HEK293 (cell line): ENCODE data around the gene GUCA1A.

Source experiments
- CTCF ChIA-PET: fragments of 350-600 bp; formaldehyde crosslinking; extraction: SDS; loops from one replicate; lab custom pipeline; 2021; ENCODE audit warnings: antibody characterized with exemption; lab: Yijun Ruan, JAX
- POLR2A ChIA-PET: fragments of 300-600 bp; formaldehyde crosslinking; extraction: SDS; loops from one replicate; lab custom pipeline; 2020; ENCODE audit warnings: antibody characterized with exemption, inconsistent platforms; lab: Yijun Ruan, JAX
- H3K27ac ChIP-seq: fragments of 200-500 bp; sonication (Bioruptor generic); 2 replicates; pipeline ENCODE4 v1.5.1; 2014; ENCODE audit warnings: low read depth, low read length, control low read depth, inconsistent platforms; ENCODE audit errors: extremely low read depth
- H3K36me3 ChIP-seq, 2 experiments: fragments of 200-500 bp in 1 of 2; sonication (Bioruptor generic) in 1 of 2; 1 replicate in 1 of 2; 2 replicates in 1 of 2; pipeline ENCODE4 v1.5.1; 2014 to 2017; ENCODE audit warnings: inconsistent platforms in 2 of 2, low read length in 2 of 2; ENCODE audit not compliant: control insufficient read depth in 2 of 2, insufficient read depth in 1 of 2
- H3K4me1 ChIP-seq: fragments of 200-500 bp; sonication (Bioruptor generic); 2 replicates; pipeline ENCODE4 v1.5.1; 2014; ENCODE audit warnings: mild to moderate bottlenecking, low read length, inconsistent platforms; ENCODE audit not compliant: control insufficient read depth, insufficient read depth
- H3K4me3 ChIP-seq: 2 replicates; pipeline ENCODE4 v1.5.1; 2011; ENCODE audit warnings: low read depth, mild to moderate bottlenecking, control low read depth, low read length, moderate library complexity
- H3K9me3 ChIP-seq: fragments of 200-500 bp; sonication (Bioruptor generic); 2 replicates; pipeline ENCODE4 v1.5.1; 2014; ENCODE audit warnings: low read depth, low read length, inconsistent platforms; ENCODE audit not compliant: control insufficient read depth, insufficient read depth
- BCL11A ChIP-seq: fragments of 450-650 bp; formaldehyde crosslinking; IDR thresholded peaks from 2 replicates; pipeline ENCODE4 v1.5.1; 2016; ENCODE audit warnings: low read depth, missing biosample characterization, missing genetic modification characterization
- SP2 ChIP-seq: fragments of 450-650 bp; formaldehyde crosslinking; IDR thresholded peaks from 2 replicates; pipeline ENCODE4 v1.5.1; 2016; ENCODE audit warnings: missing biosample characterization, missing genetic modification characterization
- TRIM28 ChIP-seq: IDR thresholded peaks from 2 replicates; pipeline ENCODE4 v1.6.1; 2011; ENCODE audit warnings: low read length, control low read depth, borderline replicate concordance
- ZBTB11 ChIP-seq: fragments of 450-650 bp; formaldehyde crosslinking; conservative IDR thresholded peaks from 2 replicates; pipeline ENCODE4 v1.5.1; 2016; ENCODE audit warnings: low read depth, missing biosample characterization, missing genetic modification characterization
- ZBTB49 ChIP-seq: fragments of 450-650 bp; formaldehyde crosslinking; IDR thresholded peaks from 2 replicates; pipeline ENCODE4 v1.5.1; 2016; ENCODE audit warnings: missing biosample characterization, missing genetic modification characterization, low read depth
- ZBTB7A ChIP-seq: fragments of 450-650 bp; formaldehyde crosslinking; IDR thresholded peaks from 2 replicates; pipeline ENCODE4 v1.5.1; 2016; ENCODE audit warnings: low read depth, missing biosample characterization, missing genetic modification characterization
- ZNF16 ChIP-seq: fragments of 450-650 bp; formaldehyde crosslinking; IDR thresholded peaks from 2 replicates; pipeline ENCODE4 v1.5.1; 2016; ENCODE audit warnings: low read depth, missing biosample characterization, missing genetic modification characterization
- ZNF26 ChIP-seq: fragments of 450-650 bp; formaldehyde crosslinking; IDR thresholded peaks from 2 replicates; pipeline ENCODE4 v1.5.1; 2016; ENCODE audit warnings: missing biosample characterization, missing genetic modification characterization
- ZNF302 ChIP-seq: fragments of 450-650 bp; formaldehyde crosslinking; IDR thresholded peaks from 2 replicates; pipeline ENCODE4 v1.5.1; 2016; ENCODE audit warnings: missing biosample characterization, missing genetic modification characterization, low read depth
- ZNF324 ChIP-seq: fragments of 450-650 bp; formaldehyde crosslinking; IDR thresholded peaks from 2 replicates; pipeline ENCODE4 v1.5.1; 2016; ENCODE audit warnings: missing biosample characterization, missing genetic modification characterization
- ZNF416 ChIP-seq: fragments of 450-650 bp; formaldehyde crosslinking; IDR thresholded peaks from 2 replicates; pipeline ENCODE4 v1.5.1; 2016; ENCODE audit warnings: missing biosample characterization, missing genetic modification characterization
- ZNF514 ChIP-seq: fragments of 450-650 bp; formaldehyde crosslinking; IDR thresholded peaks from 2 replicates; pipeline ENCODE4 v1.5.1; 2016; ENCODE audit warnings: missing biosample characterization, missing genetic modification characterization
- ZNF549 ChIP-seq: fragments of 450-650 bp; IDR thresholded peaks from 2 replicates; pipeline ENCODE4 v1.5.1; 2018; ENCODE audit warnings: missing biosample characterization, missing genetic modification characterization, mild to moderate bottlenecking, inconsistent platforms, moderate library complexity
- ZNF561 ChIP-seq: fragments of 450-650 bp; IDR thresholded peaks from 2 replicates; pipeline ENCODE4 v1.5.1; 2018; ENCODE audit warnings: missing biosample characterization, missing genetic modification characterization, borderline replicate concordance
- ZNF580 ChIP-seq: fragments of 450-650 bp; formaldehyde crosslinking; IDR thresholded peaks from 2 replicates; pipeline ENCODE4 v1.5.1; 2016; ENCODE audit warnings: missing biosample characterization, missing genetic modification characterization
- ZNF639 ChIP-seq: fragments of 450-650 bp; formaldehyde crosslinking; IDR thresholded peaks from 2 replicates; pipeline ENCODE4 v1.5.1; 2016; ENCODE audit warnings: missing biosample characterization, missing genetic modification characterization
- ZNF645 ChIP-seq: fragments of 450-650 bp; formaldehyde crosslinking; IDR thresholded peaks from 2 replicates; pipeline ENCODE4; 2016; ENCODE audit warnings: missing biosample characterization, missing genetic modification characterization
- ZNF654 ChIP-seq: fragments of 450-650 bp; formaldehyde crosslinking; IDR thresholded peaks from 2 replicates; pipeline ENCODE4 v1.5.1; 2016; ENCODE audit warnings: low read depth, missing biosample characterization, missing genetic modification characterization
- ZNF707 ChIP-seq: fragments of 450-650 bp; formaldehyde crosslinking; IDR thresholded peaks from 2 replicates; pipeline ENCODE4 v1.5.1; 2016; ENCODE audit warnings: missing biosample characterization, missing genetic modification characterization
- ZNF830 ChIP-seq: fragments of 450-650 bp; IDR thresholded peaks from 2 replicates; pipeline ENCODE4 v1.5.0; 2018; ENCODE audit warnings: missing biosample characterization, missing genetic modification characterization, low read depth, mild to moderate bottlenecking, moderate library complexity
- TF ChIP-seq, protein P1 (sequence below): fragments of 450-650 bp; formaldehyde crosslinking; IDR thresholded peaks from 2 replicates; pipeline ENCODE4 v1.5.1; 2016; ENCODE audit warnings: missing biosample characterization, missing genetic modification characterization
- TF ChIP-seq, protein P2 (sequence below): fragments of 450-650 bp; formaldehyde crosslinking; IDR thresholded peaks from 2 replicates; pipeline ENCODE4 v1.5.1; 2017; ENCODE audit warnings: missing biosample characterization, mild to moderate bottlenecking, missing genetic modification characterization, moderate library complexity

The GUCA1A gene

GRCh38 chr6:42210551-42210950 is 37.4 kb downstream of the GUCA1A start:
- H3K36me3 ChIP-seq: peaks cover 59 to 83% of the 10 kb centered on the region in 2 experiments
- H3K4me3 ChIP-seq: no peak overlapping the region
- peak overlapping the region; percentile 53 for H3K27ac ChIP-seq
- POLR2A ChIA-PET: interaction anchor here (0.5 to 0.9 kb wide), 2 partner anchors 16 to 22 kb away, joined by 3 read pairs; partner anchors contain the start of gene GUCA1B
- H3K9me3 ChIP-seq: no peaks in the 10 kb centered on the region
- peaks cover 9% of the 10 kb centered on the region for H3K4me1 ChIP-seq
- CTCF ChIA-PET: interaction anchor here (1.2 kb wide), 1 partner anchor 275 kb away, joined by 3 read pairs; no protein-coding TSS in a partner anchor
- TF ChIP-seq ZNF302 (no peak), ZNF16 (tag by site-specific recombination) (no peak), ZNF580 (tag by site-specific recombination) (peak; percentile 67; the same call in 1 of the 2 replicates), TRIM28 (no peak), ZBTB11 (tag by site-specific recombination) (no peak), ZNF830 (no peak), ZNF561 (no peak), SP2 (no peak), ZNF324 (no peak), ZNF514 (no peak), ZNF654 (no peak), ZNF26 (tag by site-specific recombination) (no peak), ZNF707 (tag by site-specific recombination) (no peak), ZBTB7A (tag by site-specific recombination) (no peak), ZNF645 (tag by site-specific recombination) (no peak), ZBTB49 (no peak), ZNF639 (tag by site-specific recombination) (no peak), ZNF416 (tag by site-specific recombination) (no peak), ZNF549 (no peak), BCL11A (peak; percentile 73; the same call in 1 of the 2 replicates)
- TF ChIP-seq, protein P1, sequence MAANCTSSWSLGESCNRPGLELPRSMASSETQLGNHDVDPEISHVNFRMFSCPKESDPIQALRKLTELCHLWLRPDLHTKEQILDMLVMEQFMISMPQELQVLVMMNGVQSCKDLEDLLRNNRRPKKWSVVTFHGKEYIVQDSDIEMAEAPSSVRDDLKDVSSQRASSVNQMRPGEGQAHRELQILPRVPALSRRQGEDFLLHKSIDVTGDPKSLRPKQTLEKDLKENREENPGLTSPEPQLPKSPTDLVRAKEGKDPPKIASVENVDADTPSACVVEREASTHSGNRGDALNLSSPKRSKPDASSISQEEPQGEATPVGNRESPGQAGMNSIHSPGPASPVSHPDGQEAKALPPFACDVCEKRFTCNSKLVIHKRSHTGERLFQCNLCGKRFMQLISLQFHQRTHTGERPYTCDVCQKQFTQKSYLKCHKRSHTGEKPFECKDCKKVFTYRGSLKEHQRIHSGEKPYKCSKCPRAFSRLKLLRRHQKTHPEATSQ (tag by site-specific recombination): no peak
- TF ChIP-seq, protein P2, sequence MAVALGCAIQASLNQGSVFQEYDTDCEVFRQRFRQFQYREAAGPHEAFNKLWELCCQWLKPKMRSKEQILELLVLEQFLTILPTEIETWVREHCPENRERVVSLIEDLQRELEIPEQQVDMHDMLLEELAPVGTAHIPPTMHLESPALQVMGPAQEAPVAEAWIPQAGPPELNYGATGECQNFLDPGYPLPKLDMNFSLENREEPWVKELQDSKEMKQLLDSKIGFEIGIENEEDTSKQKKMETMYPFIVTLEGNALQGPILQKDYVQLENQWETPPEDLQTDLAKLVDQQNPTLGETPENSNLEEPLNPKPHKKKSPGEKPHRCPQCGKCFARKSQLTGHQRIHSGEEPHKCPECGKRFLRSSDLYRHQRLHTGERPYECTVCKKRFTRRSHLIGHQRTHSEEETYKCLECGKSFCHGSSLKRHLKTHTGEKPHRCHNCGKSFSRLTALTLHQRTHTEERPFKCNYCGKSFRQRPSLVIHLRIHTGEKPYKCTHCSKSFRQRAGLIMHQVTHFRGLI: no peak
